ENCODE measurements around the gene TMIE.

GRCh38 chr3:46677411-46677726, 23.8 kb upstream of the TMIE start:
- TF ChIP-seq POLR2A (IDR thresholded peaks at IDR 0.05) (no peak), CTCF (IDR thresholded peaks at IDR 0.05) (no peak)
